NCI-H1048 (cell line): ENCODE results near the gene SLC5A8.

ENCODE experiments used
- DNase-seq: peaks from one replicate; lab custom pipeline; 2025; lab: John Stamatoyannopoulos, UW

Gene SLC5A8, protein sequence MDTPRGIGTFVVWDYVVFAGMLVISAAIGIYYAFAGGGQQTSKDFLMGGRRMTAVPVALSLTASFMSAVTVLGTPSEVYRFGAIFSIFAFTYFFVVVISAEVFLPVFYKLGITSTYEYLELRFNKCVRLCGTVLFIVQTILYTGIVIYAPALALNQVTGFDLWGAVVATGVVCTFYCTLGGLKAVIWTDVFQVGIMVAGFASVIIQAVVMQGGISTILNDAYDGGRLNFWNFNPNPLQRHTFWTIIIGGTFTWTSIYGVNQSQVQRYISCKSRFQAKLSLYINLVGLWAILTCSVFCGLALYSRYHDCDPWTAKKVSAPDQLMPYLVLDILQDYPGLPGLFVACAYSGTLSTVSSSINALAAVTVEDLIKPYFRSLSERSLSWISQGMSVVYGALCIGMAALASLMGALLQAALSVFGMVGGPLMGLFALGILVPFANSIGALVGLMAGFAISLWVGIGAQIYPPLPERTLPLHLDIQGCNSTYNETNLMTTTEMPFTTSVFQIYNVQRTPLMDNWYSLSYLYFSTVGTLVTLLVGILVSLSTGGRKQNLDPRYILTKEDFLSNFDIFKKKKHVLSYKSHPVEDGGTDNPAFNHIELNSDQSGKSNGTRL

DNA sequence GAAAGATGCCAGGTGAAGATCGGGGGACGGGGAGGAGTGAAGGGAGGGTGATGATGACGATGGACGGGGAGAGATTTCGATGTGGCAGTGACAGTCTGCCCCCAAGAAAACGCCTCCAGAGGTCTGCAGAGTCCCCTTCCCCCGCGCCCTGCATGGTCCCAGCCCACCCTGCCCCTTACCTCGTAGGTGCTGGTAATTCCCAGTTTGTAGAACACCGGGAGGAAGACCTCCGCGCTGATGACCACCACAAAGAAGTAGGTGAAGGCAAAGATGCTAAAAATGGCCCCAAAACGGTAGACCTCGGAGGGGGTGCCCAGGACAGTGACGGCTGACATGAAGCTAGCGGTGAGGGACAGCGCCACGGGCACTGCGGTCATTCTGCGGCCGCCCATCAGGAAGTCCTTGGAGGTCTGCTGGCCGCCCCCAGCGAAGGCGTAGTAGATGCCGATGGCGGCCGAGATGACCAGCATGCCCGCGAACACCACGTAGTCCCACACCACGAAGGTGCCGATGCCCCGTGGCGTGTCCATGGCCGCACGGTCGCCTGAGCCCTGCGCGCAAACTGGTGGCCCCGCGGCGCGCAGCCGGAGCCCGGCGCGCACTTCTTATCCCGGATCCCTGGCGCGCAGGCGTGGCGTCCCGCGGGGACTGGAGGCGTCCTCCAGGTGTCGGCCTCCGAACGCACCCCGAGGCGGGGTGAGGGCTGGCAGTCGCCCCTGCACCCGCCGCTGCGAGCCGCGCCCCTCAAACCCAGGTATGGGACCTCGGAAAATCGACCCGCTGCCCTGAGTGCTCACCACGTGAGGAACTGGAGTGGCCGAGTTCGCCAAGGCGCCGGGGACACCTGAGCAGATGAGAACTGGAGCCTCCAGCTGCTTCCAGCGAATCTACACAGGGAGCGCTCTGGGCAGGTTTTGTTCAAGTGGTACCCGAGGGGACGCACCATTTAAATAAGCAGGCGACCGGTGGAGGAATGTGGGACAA lies at the start of gene SLC5A8:
Gene SLC5A8 (minus strand): TSS at position 920 of the 984 bp plus-strand sequence. CDS start 390 bp downstream, at position 530.
- no peak for DNase-seq

DNA sequence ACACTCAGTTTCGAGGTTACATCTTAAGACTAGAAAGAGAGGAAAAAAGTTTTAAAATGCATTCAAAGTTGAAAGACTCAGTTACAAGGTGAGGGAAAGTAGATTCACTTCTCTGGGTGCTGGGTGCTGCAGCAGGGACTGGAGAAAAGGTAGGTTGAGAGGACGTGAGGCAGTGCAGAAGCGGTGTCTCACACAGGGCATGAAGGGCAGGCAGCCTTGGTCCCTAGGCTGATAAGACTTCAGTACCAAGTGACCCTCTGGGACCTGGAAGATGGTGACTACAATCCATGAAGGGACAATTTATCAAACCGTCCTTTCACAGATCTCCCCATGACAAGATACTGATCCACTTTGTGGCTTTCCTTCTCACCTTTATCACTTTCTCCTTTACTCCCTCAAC lies 47.3 kb upstream of the SLC5A8 start:
- no peak for DNase-seq

DNA sequence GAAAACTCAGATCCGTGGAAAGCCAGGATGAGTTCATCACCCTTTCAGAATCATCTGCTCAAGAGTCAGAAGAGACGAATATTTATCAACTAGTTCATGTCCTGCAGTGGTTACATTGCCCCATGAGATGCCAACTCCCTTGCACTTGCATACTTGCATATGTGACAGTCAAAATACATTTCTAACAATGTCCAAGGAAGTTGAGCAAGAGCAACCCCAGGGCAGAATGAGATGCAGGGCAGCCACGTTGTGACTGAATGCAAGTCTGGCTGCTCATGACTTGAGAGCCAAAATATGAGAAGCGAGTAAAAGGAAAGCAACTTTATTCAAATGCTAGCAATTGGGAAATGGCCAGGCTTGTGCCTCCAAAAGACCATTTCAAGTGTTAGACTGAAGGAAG lies 46.2 kb upstream of the SLC5A8 start:
- DNase-seq, result no peak

DNA sequence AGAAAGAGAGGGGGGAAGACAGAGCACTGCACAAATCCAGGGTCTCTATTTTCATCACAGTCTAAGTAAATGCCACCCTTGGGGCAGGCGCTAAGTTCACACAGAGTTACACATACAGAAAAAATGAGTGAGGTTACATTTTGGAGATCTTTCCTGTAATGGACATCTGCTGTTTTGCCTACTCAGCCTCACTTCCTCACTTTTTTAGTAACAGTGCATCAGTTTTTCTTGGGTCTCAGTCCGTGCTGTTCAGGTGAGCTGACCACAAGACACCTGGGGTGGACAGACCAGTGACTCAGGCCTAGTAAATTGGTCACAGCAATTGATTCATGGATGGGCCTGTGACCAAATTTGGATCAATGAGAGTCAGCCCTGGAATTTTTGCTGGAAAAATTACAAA lies 33.6 kb upstream of the SLC5A8 start:
- no peak for DNase-seq

DNA sequence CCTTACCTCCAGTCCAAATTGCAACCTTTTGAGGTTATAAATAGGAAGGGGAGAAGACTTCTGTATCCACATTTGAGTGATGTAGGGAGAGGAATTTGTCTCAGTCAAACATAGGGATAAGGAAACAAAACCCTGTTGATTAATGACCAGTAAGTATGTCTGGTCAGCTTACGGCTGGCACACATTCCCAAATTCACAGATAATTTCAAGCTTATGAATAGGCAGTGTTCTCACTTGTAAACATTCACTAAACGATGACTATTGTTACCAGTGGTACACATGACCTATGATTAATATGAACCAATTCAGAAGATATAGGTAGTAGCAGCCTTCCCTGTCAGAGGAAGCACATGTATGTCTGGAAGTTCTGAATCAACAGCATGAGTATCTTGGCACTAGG lies 33.0 kb upstream of the SLC5A8 start:
- DNase-seq, result no peak

DNA sequence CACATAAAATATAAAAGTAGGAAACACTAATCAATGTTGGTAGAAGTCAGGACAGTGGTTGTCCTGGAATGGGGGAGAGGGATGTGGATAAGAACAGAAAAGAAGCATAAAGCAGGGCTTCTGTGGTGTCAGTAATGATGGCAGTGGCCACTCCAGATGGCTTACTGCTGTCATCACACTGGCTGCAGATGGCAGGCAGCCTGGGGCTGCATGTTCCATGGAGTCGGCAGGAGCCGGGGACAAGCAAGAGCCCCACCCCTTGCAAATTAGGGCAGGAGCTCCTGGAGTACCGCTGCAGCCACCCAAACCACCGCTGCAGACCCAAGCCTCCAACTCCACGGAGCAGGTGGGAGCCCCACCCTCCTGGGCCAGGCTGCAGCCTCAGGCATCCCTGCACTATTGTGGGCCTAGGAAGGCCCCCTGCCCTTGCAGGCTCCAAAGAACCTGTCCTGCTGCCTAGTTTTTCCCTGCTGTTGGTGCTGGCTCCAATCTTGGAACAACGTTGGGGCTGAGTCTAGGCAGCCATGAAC lies 28.8 kb upstream of the SLC5A8 start:
- no peak for DNase-seq

DNA sequence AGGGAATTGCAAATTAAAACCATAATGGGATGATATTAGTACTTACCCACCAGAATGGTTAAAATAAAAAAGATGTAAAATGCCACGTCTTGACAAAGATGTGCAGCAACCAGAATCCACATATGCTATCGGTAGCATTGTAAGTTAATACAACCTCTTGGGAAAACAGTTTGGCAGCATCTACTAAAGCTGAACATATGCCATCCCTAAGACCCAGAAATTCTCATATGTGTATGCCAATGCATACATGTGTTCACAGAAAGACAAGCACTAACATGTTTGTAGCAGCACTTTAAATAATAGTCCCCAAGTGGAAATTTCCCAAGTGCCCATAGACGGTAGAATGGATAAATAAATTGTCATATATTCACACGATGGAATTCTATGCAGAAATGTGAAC lies 28.3 kb upstream of the SLC5A8 start:
- no peak for DNase-seq

DNA sequence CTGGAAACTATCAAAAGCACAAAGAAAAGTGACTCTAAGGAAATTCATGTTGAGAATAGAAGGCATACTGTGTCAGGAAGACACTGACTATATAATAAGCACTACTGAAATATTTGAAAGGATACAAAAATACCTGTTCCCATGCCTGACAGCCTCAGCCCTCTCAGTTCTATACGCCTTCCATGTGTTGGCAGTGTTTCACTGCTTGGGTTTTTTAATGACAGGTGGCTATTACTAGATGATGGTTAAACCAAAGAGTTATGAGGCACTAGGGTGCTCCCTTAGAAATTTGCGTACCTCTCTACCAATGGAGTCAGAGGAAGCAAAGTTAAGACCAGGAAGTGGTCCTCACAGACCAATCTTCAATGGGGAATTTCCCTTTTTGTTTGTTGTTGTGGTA lies 25.6 kb upstream of the SLC5A8 start:
- DNase-seq, result no peak

DNA sequence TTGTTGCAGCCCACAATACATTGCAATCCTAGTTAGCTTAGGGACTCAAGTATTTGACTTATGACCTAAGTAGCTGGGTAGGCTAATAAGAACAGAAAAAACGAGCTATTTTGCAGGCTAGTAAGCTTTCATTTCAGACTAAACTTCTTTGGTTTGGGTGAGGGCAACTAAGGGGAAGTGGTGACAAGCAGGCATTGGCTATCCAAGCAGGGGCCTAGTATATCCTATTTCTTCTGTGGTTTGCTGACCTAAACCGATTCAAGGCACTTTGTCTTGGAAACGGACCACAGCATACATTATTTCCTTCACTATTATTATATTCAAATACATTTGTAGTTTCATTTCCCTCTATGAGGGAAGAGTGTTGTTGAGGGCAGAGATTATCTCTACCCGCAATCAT lies 21.6 kb upstream of the SLC5A8 start:
- DNase-seq, result no peak

DNA sequence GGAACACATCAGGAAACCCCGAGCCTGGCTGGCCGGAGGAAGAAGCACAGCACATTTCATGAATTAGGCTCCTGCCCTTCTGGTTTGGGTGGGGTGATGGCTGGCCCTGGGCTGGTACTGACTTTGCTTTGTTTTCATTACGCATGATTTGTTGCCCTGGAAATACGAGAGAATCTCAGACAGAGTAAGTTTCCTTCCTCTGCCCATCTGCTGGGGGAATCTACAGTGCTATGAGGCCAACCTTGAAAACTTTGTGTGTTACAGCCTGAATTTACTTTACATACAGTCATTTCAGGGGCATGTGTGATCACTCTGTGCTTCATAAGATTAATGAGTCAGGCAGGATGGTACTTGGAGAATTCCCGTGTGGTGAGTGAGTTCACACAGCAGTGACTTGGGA lies 20.5 kb upstream of the SLC5A8 start:
- DNase-seq, result no peak

DNA sequence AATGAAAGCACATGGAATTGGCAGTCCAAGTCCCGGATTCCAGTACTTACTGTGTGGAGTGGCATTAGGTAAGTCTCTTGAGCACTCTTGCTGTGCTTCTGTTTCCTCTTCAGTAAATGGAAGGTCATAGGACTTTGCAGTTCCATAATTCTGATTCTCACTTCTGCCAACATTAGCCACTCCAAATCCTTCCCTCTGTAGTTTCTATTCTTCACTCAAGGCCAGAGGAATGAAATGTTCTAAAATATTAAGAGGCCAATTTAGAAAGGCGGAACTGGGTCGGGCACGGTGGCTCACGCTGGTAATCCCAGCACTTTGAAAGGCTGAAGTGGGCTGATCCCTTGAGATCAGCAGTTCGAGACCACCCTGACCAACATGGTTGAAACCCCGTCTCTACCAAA lies 19.8 kb upstream of the SLC5A8 start:
- DNase-seq, result no peak

DNA sequence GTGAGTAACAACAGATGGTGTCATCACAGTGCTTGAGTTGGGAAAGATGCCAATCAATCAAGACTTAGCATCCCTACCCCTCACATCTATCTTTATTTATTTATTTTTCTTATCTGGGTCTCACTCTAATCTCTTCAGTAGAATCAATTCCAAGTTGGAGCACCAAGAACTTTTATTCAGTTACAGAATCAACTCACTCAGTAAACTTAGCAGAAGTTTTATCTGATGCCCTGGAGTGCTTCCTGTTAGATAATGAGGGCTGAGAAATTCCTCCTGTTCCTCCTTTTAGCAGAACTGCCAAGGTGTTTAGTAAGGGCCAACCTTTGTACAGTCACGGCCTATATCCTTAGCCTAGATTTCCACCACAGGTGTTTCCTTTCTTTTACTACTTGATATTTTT lies 11.3 kb upstream of the SLC5A8 start:
- DNase-seq, result no peak

DNA sequence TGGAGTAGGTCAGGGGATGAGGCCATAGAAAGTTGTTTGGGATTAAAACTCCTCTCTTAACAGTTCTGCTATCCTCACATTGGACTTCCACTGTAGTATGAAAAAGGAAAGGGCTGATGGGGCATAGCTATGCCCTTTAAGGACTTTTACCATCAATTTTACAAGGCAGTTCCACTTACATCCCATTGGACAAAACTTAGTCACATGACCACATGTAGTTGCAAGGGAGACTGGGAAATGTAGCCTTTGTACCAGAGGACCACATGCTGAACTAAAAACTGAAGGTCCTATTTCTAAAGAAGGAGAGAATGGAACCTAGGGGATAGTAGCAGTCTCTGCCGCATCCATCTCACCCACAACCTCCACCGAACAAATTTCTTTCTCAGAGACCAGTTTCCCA lies 6.8 kb upstream of the SLC5A8 start:
- no peak for DNase-seq

DNA sequence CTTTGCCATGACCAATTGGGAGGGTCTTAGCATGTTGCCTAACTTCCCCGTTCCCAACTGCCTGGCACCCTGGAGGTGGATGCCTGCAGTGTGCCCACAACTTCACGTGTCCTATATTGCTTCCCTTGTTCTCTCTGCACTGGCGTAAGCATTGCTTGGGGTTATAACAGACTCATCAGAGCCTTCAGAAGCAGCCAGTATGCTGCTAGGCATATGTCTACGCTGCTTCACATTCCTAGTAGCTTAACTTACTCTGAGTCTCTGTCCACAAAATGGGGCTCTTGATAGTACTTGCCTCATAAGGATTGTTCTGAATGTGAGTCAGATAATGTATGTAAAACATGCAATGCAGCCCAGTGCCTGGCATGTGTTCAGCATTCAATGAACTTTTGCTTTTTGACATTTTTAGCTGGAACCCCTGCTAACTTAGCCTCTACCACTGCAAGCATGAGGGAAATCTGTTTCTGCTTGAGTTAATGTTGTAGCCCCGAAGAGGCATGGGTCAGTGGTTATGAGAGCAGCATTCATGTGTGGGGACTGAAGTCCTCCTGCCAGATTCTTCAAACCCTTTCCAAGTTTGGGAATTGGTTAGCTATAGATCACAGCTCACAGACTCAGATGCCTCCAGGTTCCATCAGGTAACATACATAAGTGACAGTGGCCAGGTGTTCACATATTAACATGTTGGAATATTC lies 2.8 kb downstream of the SLC5A8 start:
- no peak for DNase-seq

DNA sequence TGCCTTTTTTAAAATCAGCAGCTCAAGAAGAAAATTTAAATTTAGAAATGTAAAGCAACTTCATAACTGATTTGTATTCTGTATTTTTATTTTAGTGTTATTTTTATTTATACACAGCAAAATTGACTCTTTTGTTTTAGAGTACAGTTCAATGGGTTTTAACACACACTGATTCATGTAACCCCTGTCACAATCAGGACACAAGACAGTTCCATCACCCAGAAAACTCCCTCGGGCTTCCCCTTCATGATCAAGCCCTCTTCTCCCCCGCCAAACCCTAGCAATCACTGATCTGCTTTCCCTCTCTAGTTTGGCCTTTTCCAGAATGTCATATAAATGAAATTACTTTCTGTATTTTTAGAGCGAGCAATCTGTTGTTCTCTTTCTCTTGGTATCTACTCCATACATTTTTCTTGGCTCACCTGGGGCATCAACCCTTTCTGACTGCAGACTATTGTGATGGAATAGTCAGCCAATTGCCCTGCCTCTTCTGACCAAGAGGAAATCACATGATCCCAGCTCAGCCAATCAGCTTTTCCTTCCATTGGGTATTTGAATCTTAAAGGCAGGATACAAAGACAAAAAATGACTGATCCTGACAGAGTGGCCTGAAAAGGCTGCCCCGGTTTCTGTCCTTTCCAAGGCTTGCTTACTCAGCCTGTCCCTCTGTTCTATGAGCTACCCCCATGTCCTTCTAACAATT lies 5.3 kb downstream of the SLC5A8 start:
- no peak for DNase-seq

DNA sequence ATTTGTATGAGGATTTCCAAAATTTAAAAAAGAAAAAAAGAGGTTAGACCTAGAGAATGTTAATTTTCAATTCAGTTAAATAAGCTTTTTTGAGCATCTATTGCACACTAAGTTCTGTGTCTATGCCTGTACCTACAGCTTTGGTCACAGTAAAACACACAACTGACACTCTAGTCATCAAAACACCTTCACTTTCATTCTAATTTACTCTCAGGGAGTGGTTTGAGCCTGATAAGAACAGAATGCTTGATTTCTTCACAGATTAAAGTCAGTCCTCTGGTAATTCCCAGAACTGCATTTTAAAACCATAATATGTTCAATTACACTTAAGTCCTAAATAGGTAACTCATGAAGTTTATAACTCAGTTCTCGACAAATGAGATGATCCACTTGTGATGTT lies 9.2 kb downstream of the SLC5A8 start:
- no peak for DNase-seq

DNA sequence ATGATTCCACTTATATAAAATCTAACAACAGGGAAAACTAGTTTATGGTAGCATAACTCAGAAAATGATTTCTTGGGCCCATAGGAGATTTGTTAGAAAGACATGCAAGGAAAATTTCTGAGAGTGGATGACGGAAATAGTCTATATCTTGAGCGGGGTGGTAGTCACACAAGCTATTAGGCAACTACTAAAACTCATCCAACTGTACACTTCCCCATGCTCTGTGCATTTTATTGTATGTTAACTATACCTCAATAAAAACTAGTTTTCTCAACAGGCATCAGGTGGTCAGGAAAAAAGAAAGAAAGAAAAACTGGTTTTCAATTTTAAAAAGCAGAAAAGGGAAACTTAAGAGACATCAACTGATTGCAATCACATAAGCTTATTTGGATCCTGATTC lies 9.9 kb downstream of the SLC5A8 start:
- DNase-seq, result no peak

DNA sequence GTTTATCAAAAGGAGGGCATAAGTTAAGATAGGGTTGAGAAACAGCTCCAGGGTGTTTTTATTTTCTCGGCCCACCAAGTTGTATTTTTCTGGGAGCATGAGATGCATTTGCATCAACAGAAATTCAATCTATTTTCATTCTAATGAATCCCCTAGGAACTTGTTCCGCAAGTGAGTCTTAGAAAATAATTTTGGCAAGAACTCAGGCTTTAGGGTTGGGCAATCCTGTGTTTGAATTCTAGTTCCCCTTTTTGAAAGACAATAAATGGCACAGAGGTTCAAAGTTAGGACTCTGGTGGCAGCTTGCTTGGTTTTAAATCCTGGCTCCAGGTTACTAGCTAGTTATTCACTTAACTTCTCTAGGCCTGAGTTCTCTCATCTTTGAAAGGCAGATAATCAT lies 23.7 kb downstream of the SLC5A8 start:
- DNase-seq, result no peak

DNA sequence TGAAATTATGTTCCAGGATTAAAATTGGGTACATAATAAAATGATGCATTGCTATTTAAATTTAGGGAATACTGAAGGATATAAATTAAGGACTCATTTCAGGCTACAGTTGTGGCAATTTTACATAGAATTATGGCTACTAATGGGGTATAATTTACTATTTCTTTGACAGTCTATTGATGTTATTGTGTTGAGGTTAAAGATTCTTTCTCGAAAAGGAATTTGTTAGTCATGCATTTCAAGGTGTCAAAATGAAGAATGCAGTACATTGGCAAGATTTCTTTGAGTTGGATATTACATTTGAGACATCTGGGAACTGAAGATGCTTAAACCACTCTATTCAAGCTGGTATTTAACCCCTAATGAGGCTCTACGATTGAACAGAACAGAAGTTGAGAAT lies 28.3 kb downstream of the SLC5A8 start:
- DNase-seq, result no peak

DNA sequence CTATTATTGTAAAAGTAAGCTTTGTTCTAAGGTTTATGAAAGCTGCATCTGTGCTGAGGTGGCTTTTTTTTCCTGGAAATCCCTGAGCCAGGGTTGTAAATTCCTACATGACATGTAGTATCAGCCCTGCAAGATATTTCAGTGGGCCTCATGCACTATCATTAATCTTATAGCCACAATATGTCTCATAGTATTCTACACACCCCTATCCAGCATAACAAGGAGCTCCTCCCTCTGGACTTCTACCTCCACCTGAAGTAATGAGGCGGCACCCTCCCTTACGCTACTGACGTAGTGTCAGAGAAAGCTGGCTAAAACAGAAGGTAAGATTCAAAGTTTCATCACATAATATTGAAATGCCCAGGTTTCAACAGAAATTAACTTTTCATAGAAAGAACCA lies 35.5 kb downstream of the SLC5A8 start:
- no peak for DNase-seq

DNA sequence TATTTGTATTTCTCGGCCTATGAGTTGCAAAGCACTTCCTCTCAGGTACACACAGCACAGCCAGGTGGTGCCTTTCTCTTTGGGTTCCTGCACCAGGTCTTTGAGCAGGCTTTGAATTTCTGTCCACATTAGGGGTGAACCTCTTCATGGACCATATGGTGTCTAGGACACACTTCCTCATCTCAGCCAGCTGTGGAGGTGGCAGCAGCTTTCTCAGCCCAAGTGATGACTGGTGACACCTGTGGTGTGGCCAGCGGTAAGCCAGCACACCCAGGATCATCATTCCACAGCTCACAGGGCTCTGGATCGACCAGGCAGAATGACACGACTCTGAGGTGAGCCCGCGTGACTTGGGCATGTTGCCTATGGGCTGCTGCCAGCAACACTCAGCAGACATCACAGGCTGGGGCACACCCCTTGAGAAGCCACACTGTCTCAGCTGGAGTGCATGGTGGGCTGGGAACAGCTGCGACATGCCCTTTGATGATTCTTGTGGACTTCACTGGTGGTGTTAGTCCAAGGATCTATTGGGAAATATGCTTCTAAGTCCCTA lies 36.8 kb downstream of the SLC5A8 start:
- no peak for DNase-seq
